ENCODE measurements around the gene TMSB4X. TPM values are rescaled to one million over a fixed set of nuclear protein-coding genes. Genes with fewer than 3 reads are reported as not detected.

The TMSB4X gene
- polyA plus RNA-seq, 1 donor (not counting 4 experiments of a cell fraction or from before 2014, with no cell fraction given) = 2,500 TPM

DNA sequence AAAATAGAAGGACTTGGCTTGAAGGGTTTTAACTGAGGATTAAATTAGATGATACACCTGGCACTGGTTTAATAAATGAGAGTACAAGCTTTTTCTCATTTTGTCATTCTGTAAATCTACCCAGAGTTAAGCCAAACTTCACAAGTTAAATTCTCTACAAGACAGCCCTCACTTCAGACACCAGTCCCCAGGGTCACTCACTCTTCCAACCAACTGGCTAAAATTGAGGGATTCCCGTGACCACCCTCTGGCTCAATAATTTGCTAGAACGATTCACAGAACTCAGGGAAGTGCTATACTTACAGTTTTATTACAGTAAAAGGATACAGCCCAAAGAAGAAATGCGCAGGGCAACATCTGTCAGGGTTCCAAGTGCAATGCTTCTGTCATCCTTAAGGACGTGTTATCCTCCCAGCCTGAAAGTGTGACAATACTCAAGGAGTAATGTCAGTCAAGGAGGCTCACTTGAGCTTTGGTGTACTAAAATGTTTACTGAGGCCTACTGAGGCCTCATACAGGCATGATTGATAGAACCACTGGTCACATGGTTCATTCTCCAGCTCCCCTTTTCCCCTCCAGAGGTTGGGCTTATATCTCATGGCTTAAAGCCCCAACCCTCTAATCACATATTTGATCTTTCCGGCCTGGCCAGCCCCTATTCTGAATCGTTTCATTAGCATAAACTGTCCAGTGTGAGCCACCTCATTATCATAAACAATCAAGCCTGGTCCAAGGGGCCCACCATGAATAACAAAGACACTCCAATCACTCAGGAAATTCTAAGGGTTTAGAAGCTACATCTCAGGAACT, 9.6 kb upstream of the TMSB4X start:
- Histone ChIP-seq H3K4me2 (ENCODE audit: control insufficient read depth, extremely low read depth, insufficient read depth, low read depth, low read length) (no peak overlapping the region), H3K4me3 (ENCODE audit: control insufficient read depth in 2 of 3, extremely low read depth in 1 of 3, insufficient read depth in 2 of 3, low read depth in 1 of 3, low read length in 3 of 3) (no peak overlapping the region), H3K9me3 (ENCODE audit: control insufficient read depth, low read depth, low read length) (no peaks in the 10 kb centered on the region), H3K9me1 (ENCODE audit: control insufficient read depth, extremely low read depth, insufficient read depth, low read length) (no peaks in the 10 kb centered on the region), H3K4me1 (ENCODE audit: control insufficient read depth, extremely low read depth, insufficient read depth, low read length) (peaks cover 13% of the 10 kb centered on the region), H4K20me1 (ENCODE audit: control insufficient read depth, extremely low read depth, insufficient read depth, low read length) (no peaks in the 10 kb centered on the region), H3K36me3 (ENCODE audit: control insufficient read depth in 2 of 2, extremely low read depth in 1 of 2, insufficient read depth in 2 of 2, low read length in 2 of 2) (no peaks in the 10 kb centered on the region), H3K27ac (ENCODE audit: control insufficient read depth, insufficient read depth, low read length) (no peak overlapping the region), H3K27me3 (ENCODE audit: control insufficient read depth, extremely low read depth, insufficient read depth, low read length) (no peaks in the 10 kb centered on the region), H3K79me2 (ENCODE audit: control insufficient read depth, insufficient read depth, low read length) (no peaks in the 10 kb centered on the region), H3K9ac (ENCODE audit: control insufficient read depth, extremely low read depth, insufficient read depth, low read length) (no peak overlapping the region), H2AFZ (ENCODE audit: control insufficient read depth, low read length) (no peak overlapping the region)
- dilution Hi-C loops (cut with MboI; ENCODE audit: extremely low pct_ligation_motif_present, low sequenced_read_pairs) = no loop called here
- no peak for TF ChIP-seq EZH2 (IDR thresholded peaks at IDR 0.05; ENCODE audit: low read length)
- TF ChIP-seq, protein P1, sequence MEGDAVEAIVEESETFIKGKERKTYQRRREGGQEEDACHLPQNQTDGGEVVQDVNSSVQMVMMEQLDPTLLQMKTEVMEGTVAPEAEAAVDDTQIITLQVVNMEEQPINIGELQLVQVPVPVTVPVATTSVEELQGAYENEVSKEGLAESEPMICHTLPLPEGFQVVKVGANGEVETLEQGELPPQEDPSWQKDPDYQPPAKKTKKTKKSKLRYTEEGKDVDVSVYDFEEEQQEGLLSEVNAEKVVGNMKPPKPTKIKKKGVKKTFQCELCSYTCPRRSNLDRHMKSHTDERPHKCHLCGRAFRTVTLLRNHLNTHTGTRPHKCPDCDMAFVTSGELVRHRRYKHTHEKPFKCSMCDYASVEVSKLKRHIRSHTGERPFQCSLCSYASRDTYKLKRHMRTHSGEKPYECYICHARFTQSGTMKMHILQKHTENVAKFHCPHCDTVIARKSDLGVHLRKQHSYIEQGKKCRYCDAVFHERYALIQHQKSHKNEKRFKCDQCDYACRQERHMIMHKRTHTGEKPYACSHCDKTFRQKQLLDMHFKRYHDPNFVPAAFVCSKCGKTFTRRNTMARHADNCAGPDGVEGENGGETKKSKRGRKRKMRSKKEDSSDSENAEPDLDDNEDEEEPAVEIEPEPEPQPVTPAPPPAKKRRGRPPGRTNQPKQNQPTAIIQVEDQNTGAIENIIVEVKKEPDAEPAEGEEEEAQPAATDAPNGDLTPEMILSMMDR (optimal IDR thresholded peaks at IDR 0.05 in 1 of 3, IDR thresholded peaks at IDR 0.05 in 1 of 3, conservative IDR thresholded peaks at IDR 0.05 in 1 of 3; ENCODE audit: extremely low read depth in 1 of 3, insufficient read depth in 2 of 3, low read length in 3 of 3) = no peak
- DNase-seq (ENCODE audit: low read depth, low spot score) (no peak), FAIRE-seq (no peak)

DNA sequence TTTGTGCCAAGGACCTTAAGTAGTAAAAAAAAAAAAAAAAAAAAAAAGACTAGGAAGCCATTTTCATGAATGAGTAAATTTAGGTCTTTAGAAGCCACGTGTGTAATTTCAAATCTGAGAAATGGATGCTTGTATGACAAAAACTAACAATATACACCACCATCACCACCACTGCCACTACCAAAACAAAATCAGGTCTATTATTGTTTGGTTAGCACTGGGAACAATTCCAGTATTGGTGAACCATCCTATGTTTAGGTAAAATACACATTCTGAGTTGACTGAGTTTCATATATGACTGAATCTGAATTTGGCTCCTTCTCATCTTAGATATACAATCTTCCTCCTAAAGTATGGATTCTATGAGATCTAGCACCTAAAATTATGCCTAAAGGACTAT, 8.8 kb upstream of the TMSB4X start:
- Histone ChIP-seq H3K9me3 (ENCODE audit: control insufficient read depth, low read depth, low read length) (no peaks in the 10 kb centered on the region), H2AFZ (ENCODE audit: control insufficient read depth, low read length) (no peak overlapping the region), H3K27me3 (ENCODE audit: control insufficient read depth, extremely low read depth, insufficient read depth, low read length) (no peaks in the 10 kb centered on the region), H3K27ac (ENCODE audit: control insufficient read depth, insufficient read depth, low read length) (no peak overlapping the region), H3K4me1 (ENCODE audit: control insufficient read depth, extremely low read depth, insufficient read depth, low read length) (peaks cover 5% of the 10 kb centered on the region), H3K9ac (ENCODE audit: control insufficient read depth, extremely low read depth, insufficient read depth, low read length) (no peak overlapping the region), H4K20me1 (ENCODE audit: control insufficient read depth, extremely low read depth, insufficient read depth, low read length) (no peaks in the 10 kb centered on the region), H3K36me3 (ENCODE audit: control insufficient read depth in 2 of 2, extremely low read depth in 1 of 2, insufficient read depth in 2 of 2, low read length in 2 of 2) (no peaks in the 10 kb centered on the region), H3K4me3 (ENCODE audit: control insufficient read depth in 2 of 3, extremely low read depth in 1 of 3, insufficient read depth in 2 of 3, low read depth in 1 of 3, low read length in 3 of 3) (no peak overlapping the region), H3K9me1 (ENCODE audit: control insufficient read depth, extremely low read depth, insufficient read depth, low read length) (no peaks in the 10 kb centered on the region), H3K4me2 (ENCODE audit: control insufficient read depth, extremely low read depth, insufficient read depth, low read depth, low read length) (no peak overlapping the region), H3K79me2 (ENCODE audit: control insufficient read depth, insufficient read depth, low read length) (no peaks in the 10 kb centered on the region)
- dilution Hi-C loops (cut with MboI; ENCODE audit: extremely low pct_ligation_motif_present, low sequenced_read_pairs) = no loop called here
- no peak for TF ChIP-seq EZH2 (IDR thresholded peaks at IDR 0.05; ENCODE audit: low read length)
- TF ChIP-seq, protein P1 (optimal IDR thresholded peaks at IDR 0.05 in 1 of 3, IDR thresholded peaks at IDR 0.05 in 1 of 3, conservative IDR thresholded peaks at IDR 0.05 in 1 of 3; ENCODE audit: extremely low read depth in 1 of 3, insufficient read depth in 2 of 3, low read length in 3 of 3) = no peak
- FAIRE-seq = no peak
- DNase-seq (ENCODE audit: low read depth, low spot score) = no peak
